GM23338 (cell line): ENCODE measurements around the gene MICAL2. TPM values are rescaled to one million over a fixed set of nuclear protein-coding genes. Genes with fewer than 3 reads are reported as not detected.

Experiments used
- ATAC-seq: fragments of 200-7000 bp; cut with Tn5 transposase; 3 replicates; pipeline ENCODE4 v1.9.1; 2020
- DNase-seq: peaks from one replicate; pipeline ENCODE4 v3.0.0-alpha.2; 2015; ENCODE audit warnings: low spot score
- H2AFZ ChIP-seq: fragments of 200-600 bp; sonication (generic); 2 replicates; pipeline ENCODE4 v1.8.0; 2016; ENCODE audit warnings: antibody characterized with exemption, mild to moderate bottlenecking, moderate library complexity
- H3F3A ChIP-seq: fragments of 200-600 bp; sonication (generic); replicated peaks from 2 replicates; pipeline ENCODE4 v1.8.0; 2017; ENCODE audit warnings: antibody characterized with exemption, mixed run types, low read depth
- H3K27ac ChIP-seq: fragments of 200-600 bp; sonication (generic); 2 replicates; pipeline ENCODE4 v1.6.1; 2016; ENCODE audit warnings: low read depth
- H3K27me3 ChIP-seq: fragments of 200-600 bp; sonication (generic); 2 replicates; pipeline ENCODE4 v1.8.0; 2016; ENCODE audit warnings: mild to moderate bottlenecking, mixed run types, moderate library complexity; ENCODE audit not compliant: insufficient read depth
- H3K36me3 ChIP-seq: fragments of 200-600 bp; sonication (generic); 2 replicates; pipeline ENCODE4 v1.8.0; 2016; ENCODE audit warnings: mild to moderate bottlenecking; ENCODE audit not compliant: insufficient read depth
- H3K4me1 ChIP-seq: fragments of 200-600 bp; sonication (generic); 2 replicates; pipeline ENCODE4 v1.8.0; 2016; ENCODE audit warnings: mild to moderate bottlenecking, moderate library complexity; ENCODE audit not compliant: insufficient read depth
- H3K4me2 ChIP-seq: fragments of 200-600 bp; sonication (generic); 2 replicates; pipeline ENCODE4 v1.7.1; 2017; ENCODE audit warnings: mixed run types
- H3K4me3 ChIP-seq: fragments of 200-600 bp; sonication (generic); 2 replicates; pipeline ENCODE4 v1.6.1; 2016; ENCODE audit warnings: mixed run types
- H3K79me2 ChIP-seq: fragments of 200-600 bp; sonication (generic); replicated peaks from 2 replicates; pipeline ENCODE4 v1.8.0; 2017; ENCODE audit warnings: mild to moderate bottlenecking; ENCODE audit not compliant: insufficient read depth
- H3K9me2 ChIP-seq: fragments of 200-600 bp; sonication (generic); 2 replicates; pipeline ENCODE4 v1.8.0; 2017; ENCODE audit not compliant: insufficient read depth
- H4K20me1 ChIP-seq: fragments of 200-600 bp; sonication (generic); replicated peaks from 2 replicates; pipeline ENCODE4 v1.8.0; 2017; ENCODE audit warnings: mild to moderate bottlenecking; ENCODE audit not compliant: insufficient read depth
- H3K27ac Mint-ChIP-seq: 2 replicates; pipeline ENCODE4 v1.8.0; 2020; ENCODE audit warnings: inconsistent platforms, mild to moderate bottlenecking, moderate library complexity, mixed read lengths
- H3K27me3 Mint-ChIP-seq: 3 replicates; pipeline ENCODE4 v1.8.0; 2022; ENCODE audit warnings: low read depth, mild to moderate bottlenecking, moderate library complexity, mixed read lengths, inconsistent platforms; ENCODE audit not compliant: insufficient read depth, poor library complexity
- H3K36me3 Mint-ChIP-seq: 3 replicates; pipeline ENCODE4 v1.8.0; 2021; ENCODE audit warnings: low read depth, mild to moderate bottlenecking, inconsistent platforms, moderate library complexity, mixed read lengths
- H3K4me1 Mint-ChIP-seq: 3 replicates; pipeline ENCODE4 v1.8.0; 2020; ENCODE audit warnings: mild to moderate bottlenecking, inconsistent platforms, mixed read lengths
- H3K4me3 Mint-ChIP-seq: 3 replicates; pipeline ENCODE4 v1.8.0; 2021; ENCODE audit warnings: moderate library complexity, mild to moderate bottlenecking, inconsistent platforms, mixed read lengths
- H3K9me3 Mint-ChIP-seq: 3 replicates; pipeline ENCODE4 v1.8.0; 2020; ENCODE audit warnings: moderate library complexity, mild to moderate bottlenecking, inconsistent platforms, mixed read lengths
- CREB1 ChIP-seq: fragments of 250-450 bp; sonication (Bioruptor Pico); IDR thresholded peaks from 2 replicates; pipeline ENCODE4 v1.5.0; 2020; ENCODE audit warnings: low read depth, mild to moderate bottlenecking, moderate library complexity
- CTCF ChIP-seq, 2 experiments: fragments of 200-600 bp in 1 of 2; sonication (generic) in 1 of 2; conservative IDR thresholded peaks; 2 replicates each; pipeline versions ENCODE4 v1.5.1 to v1.6.1; 2016 to 2017; ENCODE audit warnings: antibody characterized with exemption in 2 of 2, low read depth in 2 of 2, mild to moderate bottlenecking in 2 of 2, moderate library complexity in 1 of 2
- ETS1 ChIP-seq: IDR thresholded peaks from 2 replicates; pipeline ENCODE4 v1.6.1; 2016; ENCODE audit warnings: antibody characterized with exemption
- EZH2 ChIP-seq: fragments of 200-600 bp; sonication (generic); IDR thresholded peaks from one replicate; pipeline ENCODE4 v1.8.0; 2017; ENCODE audit warnings: antibody characterized with exemption, mild to moderate bottlenecking, low read depth; ENCODE audit not compliant: unreplicated experiment
- EZH2phosphoT487 ChIP-seq: fragments of 200-600 bp; sonication (generic); IDR thresholded peaks from one replicate; pipeline ENCODE4 v1.8.1; 2018; ENCODE audit warnings: antibody characterized with exemption; ENCODE audit not compliant: unreplicated experiment
- JUNB ChIP-seq: IDR thresholded peaks from one replicate; pipeline ENCODE4 v1.6.1; 2016; ENCODE audit warnings: antibody characterized with exemption; ENCODE audit not compliant: unreplicated experiment
- NANOG ChIP-seq: IDR thresholded peaks from 2 replicates; pipeline ENCODE4 v1.6.1; 2016; ENCODE audit warnings: antibody characterized with exemption, borderline replicate concordance
- POLR2AphosphoS5 ChIP-seq: IDR thresholded peaks from 2 replicates; pipeline ENCODE4 v1.6.1; 2016; ENCODE audit warnings: antibody characterized with exemption, low read depth
- REST ChIP-seq: IDR thresholded peaks from one replicate; pipeline ENCODE4 v1.6.1; 2018; ENCODE audit warnings: antibody characterized with exemption; ENCODE audit not compliant: unreplicated experiment
- STAT1 ChIP-seq: IDR thresholded peaks from one replicate; pipeline ENCODE4 v1.6.1; 2016; ENCODE audit warnings: antibody characterized with exemption; ENCODE audit not compliant: unreplicated experiment
- ZNF114 ChIP-seq: fragments of 250-450 bp; sonication (Bioruptor Pico); IDR thresholded peaks from 2 replicates; pipeline ENCODE4 v1.5.0; 2020; ENCODE audit warnings: mild to moderate bottlenecking, moderate library complexity
- ZNF331 ChIP-seq: fragments of 250-450 bp; sonication (Bioruptor Pico); IDR thresholded peaks from 2 replicates; pipeline ENCODE4 v1.5.0; 2020; ENCODE audit warnings: low read depth, mild to moderate bottlenecking, moderate library complexity
- ZNF462 ChIP-seq: fragments of 250-450 bp; sonication (Bioruptor Pico); IDR thresholded peaks from 2 replicates; pipeline ENCODE4 v1.5.0; 2020; ENCODE audit warnings: mild to moderate bottlenecking, moderate library complexity
- polyA plus RNA-seq: library from polyadenylated mRNA; unstranded; fragments of >200 nt; fragmentation: Nextera tagmentation; extraction: Ambion mirVana; gene quantifications from 2 replicates; pipeline ENCODE4 v1.2.1, GENCODE V29; 2016
- total RNA-seq: library from RNA; depleted of rRNA; stranded (reverse); fragments of >200 nt; shearing (Covaris generic); gene quantifications from 2 replicates; pipeline ENCODE4 v1.2.3, GENCODE V29; 2014

The MICAL2 gene
- total and polyA plus RNA-seq, 2 experiments from 2014 or later, result 0.66 to 1.4 TPM

GRCh38 chr11:12219757-12220156, 109.4 kb downstream of the MICAL2 start:
- Histone ChIP-seq H3K4me1 (0 out of 2 replicates have a peak, but pooled peaks cover 3% of the 10 kb centered on the region), H3K27ac (no peak overlapping the region), H2AFZ (no peak overlapping the region), H3F3A (no peaks in the 10 kb centered on the region), H3K79me2 (no peaks in the 10 kb centered on the region), H3K36me3 (no peaks in the 10 kb centered on the region), H3K9me2 (no peaks in the 10 kb centered on the region), H4K20me1 (no peaks in the 10 kb centered on the region), H3K4me3 (no peak overlapping the region), H3K27me3 (no peaks in the 10 kb centered on the region), H3K4me2 (no peak overlapping the region)
- TF ChIP-seq CREB1 (CRISPR knock-in tag) (no peak), JUNB (no peak), CTCF (conservative IDR thresholded peaks at IDR 0.05; ENCODE audit: low read depth in 2 of 2) (no peak), EZH2 (no peak), ZNF462 (CRISPR knock-in tag) (no peak), EZH2phosphoT487 (no peak), POLR2AphosphoS5 (no peak), STAT1 (no peak), ZNF114 (CRISPR knock-in tag) (no peak), NANOG (no peak), REST (no peak), ZNF331 (no peak), ETS1 (no peak)
- H3K4me1 Mint-ChIP-seq, result peaks cover 15% of the 10 kb centered on the region; the same call in 2 of the 3 replicates
- ATAC-seq, result no peak
- no peak overlapping the region for H3K4me3 Mint-ChIP-seq
- no peaks in the 10 kb centered on the region for H3K36me3 Mint-ChIP-seq
- DNase-seq, result no peak
- H3K27ac Mint-ChIP-seq, result no peak overlapping the region
- peaks cover 3% of the 10 kb centered on the region for H3K27me3 Mint-ChIP-seq
- no peaks in the 10 kb centered on the region; the same call in 2 of the 3 replicates for H3K9me3 Mint-ChIP-seq
